ENCODE measurements around the gene MBNL1. TPM values are rescaled to one million over a fixed set of nuclear protein-coding genes. Genes with fewer than 3 reads are reported as not detected.

Gene MBNL1
- polyA plus RNA-seq, 1 donor from 2014 or later, result 12.7 TPM

DNA sequence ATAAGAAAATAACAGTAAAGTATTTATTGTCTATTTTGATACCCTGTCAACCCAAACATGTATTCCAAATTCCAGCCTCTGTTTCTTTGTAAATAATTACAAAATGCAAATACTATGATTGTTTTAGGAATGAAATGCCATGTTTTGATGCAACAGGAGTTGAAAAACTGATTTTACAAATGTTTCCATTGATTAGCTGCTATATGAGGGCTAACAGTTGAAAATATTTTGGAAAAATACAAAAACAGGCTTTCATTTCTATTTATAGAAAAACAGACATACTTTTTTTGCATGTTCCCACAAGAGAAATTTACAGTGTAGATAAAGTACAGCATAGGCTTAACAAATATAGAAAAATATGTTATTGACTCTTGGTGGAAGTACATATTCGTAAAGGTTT is 20.0 kb downstream of the MBNL1 start:
- Histone ChIP-seq H3K36me3 (ENCODE audit: insufficient read depth, low read length) (no peaks in the 10 kb centered on the region), H3K9me2 (ENCODE audit: insufficient read depth, low read length) (no peaks in the 10 kb centered on the region), H3K9ac (ENCODE audit: low read length) (no peak overlapping the region), H3K4me2 (ENCODE audit: low read length) (no peak overlapping the region), H3K4me3 (ENCODE audit: low read length) (no peak overlapping the region), H4K20me1 (ENCODE audit: insufficient read depth) (no peaks in the 10 kb centered on the region), H3K27ac (ENCODE audit: low read length) (no peak overlapping the region), H3K27me3 (ENCODE audit: insufficient read depth, low read depth, low read length) (no peaks in the 10 kb centered on the region), H3K79me2 (replicated peaks; ENCODE audit: insufficient read depth, low read length) (peaks cover 60% of the 10 kb centered on the region), H3F3A (ENCODE audit: insufficient read depth, low read length, poor library complexity, severe bottlenecking) (no peaks in the 10 kb centered on the region), H3K9me3 (ENCODE audit: low read length) (no peaks in the 10 kb centered on the region), H2AFZ (ENCODE audit: low read depth, low read length) (no peak overlapping the region)
- TF ChIP-seq TAF1 (IDR thresholded peaks at IDR 0.05; ENCODE audit: low read depth) (no peak), EP300 (conservative IDR thresholded peaks at IDR 0.05; ENCODE audit: poor library complexity, severe bottlenecking) (no peak), SMC3 (conservative IDR thresholded peaks at IDR 0.05; ENCODE audit: poor library complexity) (no peak)
- TF ChIP-seq, protein P1, sequence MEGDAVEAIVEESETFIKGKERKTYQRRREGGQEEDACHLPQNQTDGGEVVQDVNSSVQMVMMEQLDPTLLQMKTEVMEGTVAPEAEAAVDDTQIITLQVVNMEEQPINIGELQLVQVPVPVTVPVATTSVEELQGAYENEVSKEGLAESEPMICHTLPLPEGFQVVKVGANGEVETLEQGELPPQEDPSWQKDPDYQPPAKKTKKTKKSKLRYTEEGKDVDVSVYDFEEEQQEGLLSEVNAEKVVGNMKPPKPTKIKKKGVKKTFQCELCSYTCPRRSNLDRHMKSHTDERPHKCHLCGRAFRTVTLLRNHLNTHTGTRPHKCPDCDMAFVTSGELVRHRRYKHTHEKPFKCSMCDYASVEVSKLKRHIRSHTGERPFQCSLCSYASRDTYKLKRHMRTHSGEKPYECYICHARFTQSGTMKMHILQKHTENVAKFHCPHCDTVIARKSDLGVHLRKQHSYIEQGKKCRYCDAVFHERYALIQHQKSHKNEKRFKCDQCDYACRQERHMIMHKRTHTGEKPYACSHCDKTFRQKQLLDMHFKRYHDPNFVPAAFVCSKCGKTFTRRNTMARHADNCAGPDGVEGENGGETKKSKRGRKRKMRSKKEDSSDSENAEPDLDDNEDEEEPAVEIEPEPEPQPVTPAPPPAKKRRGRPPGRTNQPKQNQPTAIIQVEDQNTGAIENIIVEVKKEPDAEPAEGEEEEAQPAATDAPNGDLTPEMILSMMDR (IDR thresholded peaks at IDR 0.05; ENCODE audit: poor library complexity, severe bottlenecking), result no peak

DNA sequence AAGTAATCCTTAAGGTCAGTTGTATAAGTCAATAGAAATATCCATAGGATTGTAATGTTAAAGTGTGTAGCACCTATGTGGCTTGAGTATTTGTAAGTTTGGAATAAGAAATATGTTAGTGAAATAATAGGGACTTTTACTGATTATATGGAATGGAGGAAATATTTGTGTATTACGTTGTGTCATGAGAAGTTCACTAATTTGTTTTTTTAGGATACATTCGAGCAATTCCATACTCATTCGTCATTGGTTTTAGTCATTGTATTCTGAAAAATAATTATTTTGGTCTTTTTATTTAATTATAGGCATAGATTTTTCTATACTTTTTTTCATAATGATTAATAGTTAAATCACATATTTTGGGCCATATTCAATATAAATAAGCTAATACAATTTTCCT is 21.0 kb downstream of the MBNL1 start:
- Histone ChIP-seq H3K9me3 (ENCODE audit: low read length) (no peaks in the 10 kb centered on the region), H3K9me2 (ENCODE audit: insufficient read depth, low read length) (no peaks in the 10 kb centered on the region), H3K36me3 (ENCODE audit: insufficient read depth, low read length) (no peaks in the 10 kb centered on the region), H3K4me2 (ENCODE audit: low read length) (no peak overlapping the region), H3K4me3 (ENCODE audit: low read length) (no peak overlapping the region), H4K20me1 (ENCODE audit: insufficient read depth) (no peaks in the 10 kb centered on the region), H2AFZ (ENCODE audit: low read depth, low read length) (no peak overlapping the region), H3K27ac (ENCODE audit: low read length) (no peak overlapping the region), H3K9ac (ENCODE audit: low read length) (no peak overlapping the region), H3K27me3 (ENCODE audit: insufficient read depth, low read depth, low read length) (no peaks in the 10 kb centered on the region), H3F3A (ENCODE audit: insufficient read depth, low read length, poor library complexity, severe bottlenecking) (no peaks in the 10 kb centered on the region), H3K79me2 (replicated peaks; ENCODE audit: insufficient read depth, low read length) (peaks cover 59% of the 10 kb centered on the region)
- TF ChIP-seq EZH2 (IDR thresholded peaks at IDR 0.05; ENCODE audit: borderline replicate concordance, insufficient read depth, low read length, poor library complexity, severe bottlenecking) (no peak), EP300 (conservative IDR thresholded peaks at IDR 0.05; ENCODE audit: poor library complexity, severe bottlenecking) (no peak)

DNA sequence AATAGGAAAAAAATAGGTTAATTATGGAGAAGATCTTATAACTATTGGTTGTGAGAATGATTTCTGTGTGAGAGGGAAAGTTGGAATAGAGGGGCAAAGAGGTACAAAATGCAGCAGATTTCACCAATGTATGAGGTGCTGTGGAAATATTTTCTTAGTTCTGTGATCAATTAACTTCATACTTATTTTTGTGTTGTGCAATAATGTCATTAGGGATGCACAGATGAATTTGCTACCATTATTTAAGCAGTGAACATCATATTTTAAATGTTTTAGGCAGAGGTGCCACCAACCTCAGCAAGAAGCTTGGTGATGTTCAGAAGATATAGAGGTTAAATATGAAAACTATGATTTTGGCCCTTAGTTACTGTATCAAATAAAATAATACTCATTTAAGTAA is 21.6 kb downstream of the MBNL1 start:
- TF ChIP-seq TAF1 (IDR thresholded peaks at IDR 0.05; ENCODE audit: low read depth) (no peak), EZH2 (IDR thresholded peaks at IDR 0.05; ENCODE audit: borderline replicate concordance, insufficient read depth, low read length, poor library complexity, severe bottlenecking) (no peak), POLR2AphosphoS5 (IDR thresholded peaks at IDR 0.05) (no peak), EP300 (conservative IDR thresholded peaks at IDR 0.05; ENCODE audit: poor library complexity, severe bottlenecking) (no peak)
- TF ChIP-seq, protein P1 (IDR thresholded peaks at IDR 0.05; ENCODE audit: poor library complexity, severe bottlenecking), result no peak
- no peak overlapping the region for H2AFZ ChIP-seq (ENCODE audit: low read depth, low read length)
- H4K20me1 ChIP-seq (ENCODE audit: insufficient read depth), result no peaks in the 10 kb centered on the region
- no peak overlapping the region for H3K4me3 ChIP-seq (ENCODE audit: low read length)
- H3K4me2 ChIP-seq (ENCODE audit: low read length), result no peak overlapping the region
- H3K27me3 ChIP-seq (ENCODE audit: insufficient read depth, low read depth, low read length), result no peaks in the 10 kb centered on the region
- H3F3A ChIP-seq (ENCODE audit: insufficient read depth, low read length, poor library complexity, severe bottlenecking), result no peaks in the 10 kb centered on the region
- H3K9me3 ChIP-seq (ENCODE audit: low read length), result no peaks in the 10 kb centered on the region
- H3K79me2 ChIP-seq (replicated peaks; ENCODE audit: insufficient read depth, low read length), result peaks cover 60% of the 10 kb centered on the region
- no peaks in the 10 kb centered on the region for H3K36me3 ChIP-seq (ENCODE audit: insufficient read depth, low read length)
- H3K9me2 ChIP-seq (ENCODE audit: insufficient read depth, low read length), result no peaks in the 10 kb centered on the region
- no peak overlapping the region for H3K9ac ChIP-seq (ENCODE audit: low read length)
- H3K27ac ChIP-seq (ENCODE audit: low read length), result no peak overlapping the region

Measured in neural cell (in vitro differentiated cells).